Measurements from ENCODE around the gene MORC3.

DNA sequence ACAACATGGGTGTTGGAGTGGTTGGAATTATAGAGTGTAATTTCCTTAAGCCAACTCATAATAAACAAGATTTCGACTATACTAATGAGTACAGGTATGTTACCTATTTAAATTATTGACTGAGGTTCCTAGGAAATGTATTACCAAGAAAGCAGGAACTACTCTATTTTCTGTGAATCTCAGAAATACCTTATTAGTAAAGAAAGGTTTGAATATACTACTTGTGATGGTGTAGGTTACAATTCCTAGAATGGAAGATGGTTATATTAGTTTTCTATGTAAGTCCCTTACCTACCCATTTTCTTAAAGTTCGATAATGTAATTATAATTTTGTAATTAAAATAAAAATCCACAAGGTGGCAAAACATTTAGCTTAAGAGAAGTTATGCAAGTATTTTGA lies 29.3 kb downstream of the MORC3 start:
- no peak for TF ChIP-seq POLR2A (IDR thresholded peaks at IDR 0.05; ENCODE audit: extremely low read depth, insufficient read length)
- TF ChIP-seq, protein P1, sequence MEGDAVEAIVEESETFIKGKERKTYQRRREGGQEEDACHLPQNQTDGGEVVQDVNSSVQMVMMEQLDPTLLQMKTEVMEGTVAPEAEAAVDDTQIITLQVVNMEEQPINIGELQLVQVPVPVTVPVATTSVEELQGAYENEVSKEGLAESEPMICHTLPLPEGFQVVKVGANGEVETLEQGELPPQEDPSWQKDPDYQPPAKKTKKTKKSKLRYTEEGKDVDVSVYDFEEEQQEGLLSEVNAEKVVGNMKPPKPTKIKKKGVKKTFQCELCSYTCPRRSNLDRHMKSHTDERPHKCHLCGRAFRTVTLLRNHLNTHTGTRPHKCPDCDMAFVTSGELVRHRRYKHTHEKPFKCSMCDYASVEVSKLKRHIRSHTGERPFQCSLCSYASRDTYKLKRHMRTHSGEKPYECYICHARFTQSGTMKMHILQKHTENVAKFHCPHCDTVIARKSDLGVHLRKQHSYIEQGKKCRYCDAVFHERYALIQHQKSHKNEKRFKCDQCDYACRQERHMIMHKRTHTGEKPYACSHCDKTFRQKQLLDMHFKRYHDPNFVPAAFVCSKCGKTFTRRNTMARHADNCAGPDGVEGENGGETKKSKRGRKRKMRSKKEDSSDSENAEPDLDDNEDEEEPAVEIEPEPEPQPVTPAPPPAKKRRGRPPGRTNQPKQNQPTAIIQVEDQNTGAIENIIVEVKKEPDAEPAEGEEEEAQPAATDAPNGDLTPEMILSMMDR (IDR thresholded peaks at IDR 0.05; ENCODE audit: low read depth, low read length): no peak
- TF ChIP-seq MAX (IDR thresholded peaks at IDR 0.05; ENCODE audit: low read depth, low read length): no peak
